ENCODE results near the gene ZNF143.

The ZNF143 gene

DNA sequence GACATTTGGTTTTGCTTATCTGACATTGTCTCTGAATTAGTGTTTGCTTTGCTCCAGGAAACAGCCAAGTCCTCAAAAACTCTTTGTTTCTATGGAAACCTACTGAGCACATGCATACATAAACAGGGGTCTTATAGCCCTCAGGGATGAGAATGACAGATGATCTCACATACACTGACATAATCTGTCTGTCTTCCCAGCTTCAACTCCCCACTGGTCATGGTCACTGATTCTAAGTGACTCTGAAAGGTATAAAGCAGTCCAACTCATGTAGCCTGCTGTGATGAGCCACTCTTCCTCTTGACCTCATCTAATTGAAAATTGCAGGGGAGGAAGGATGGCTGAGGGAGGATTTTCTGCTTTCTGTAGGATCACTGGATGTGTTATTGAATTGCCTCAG is 12.6 kb downstream of the ZNF143 start:
- no peak for TF ChIP-seq ZFX (IDR thresholded peaks at IDR 0.05; ENCODE audit: borderline replicate concordance)
- no peak overlapping the region for H3K27ac ChIP-seq

- no peak overlapping the region for H3K27ac ChIP-seq
- TF ChIP-seq, protein P1, sequence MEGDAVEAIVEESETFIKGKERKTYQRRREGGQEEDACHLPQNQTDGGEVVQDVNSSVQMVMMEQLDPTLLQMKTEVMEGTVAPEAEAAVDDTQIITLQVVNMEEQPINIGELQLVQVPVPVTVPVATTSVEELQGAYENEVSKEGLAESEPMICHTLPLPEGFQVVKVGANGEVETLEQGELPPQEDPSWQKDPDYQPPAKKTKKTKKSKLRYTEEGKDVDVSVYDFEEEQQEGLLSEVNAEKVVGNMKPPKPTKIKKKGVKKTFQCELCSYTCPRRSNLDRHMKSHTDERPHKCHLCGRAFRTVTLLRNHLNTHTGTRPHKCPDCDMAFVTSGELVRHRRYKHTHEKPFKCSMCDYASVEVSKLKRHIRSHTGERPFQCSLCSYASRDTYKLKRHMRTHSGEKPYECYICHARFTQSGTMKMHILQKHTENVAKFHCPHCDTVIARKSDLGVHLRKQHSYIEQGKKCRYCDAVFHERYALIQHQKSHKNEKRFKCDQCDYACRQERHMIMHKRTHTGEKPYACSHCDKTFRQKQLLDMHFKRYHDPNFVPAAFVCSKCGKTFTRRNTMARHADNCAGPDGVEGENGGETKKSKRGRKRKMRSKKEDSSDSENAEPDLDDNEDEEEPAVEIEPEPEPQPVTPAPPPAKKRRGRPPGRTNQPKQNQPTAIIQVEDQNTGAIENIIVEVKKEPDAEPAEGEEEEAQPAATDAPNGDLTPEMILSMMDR (IDR thresholded peaks at IDR 0.05) = no peak
- no peak for TF ChIP-seq ZFX (IDR thresholded peaks at IDR 0.05; ENCODE audit: borderline replicate concordance)
Measured at GRCh38 chr11:9479899-9480298, 19.1 kb downstream of the ZNF143 start.

GRCh38 chr11:9489080-9489765 is 28.4 kb downstream of the ZNF143 start:
- no peak for TF ChIP-seq ZFX (IDR thresholded peaks at IDR 0.05; ENCODE audit: borderline replicate concordance)
- TF ChIP-seq, protein P1 (IDR thresholded peaks at IDR 0.05) = no peak
- no peak overlapping the region for H3K27ac ChIP-seq

DNA sequence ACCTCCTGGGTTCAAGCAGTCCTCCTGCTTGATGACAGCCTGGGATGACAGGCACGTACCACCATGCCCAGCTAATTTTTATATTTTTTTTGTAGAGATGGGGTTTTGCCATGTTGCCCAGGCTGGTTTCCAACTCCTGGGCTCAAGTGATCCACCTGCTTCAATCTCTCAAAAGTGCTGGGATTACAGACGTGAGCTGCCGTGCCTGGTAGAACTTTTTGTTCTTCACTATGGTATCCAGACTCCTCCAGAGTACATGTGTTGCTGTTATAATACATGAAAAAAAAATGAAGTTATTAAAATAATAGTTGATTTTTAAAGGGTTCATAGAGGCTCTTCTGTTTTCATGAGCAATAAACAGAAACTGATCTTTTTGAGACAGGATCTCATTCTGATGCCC is 29.6 kb downstream of the ZNF143 start:
- TF ChIP-seq ZFX (IDR thresholded peaks at IDR 0.05; ENCODE audit: borderline replicate concordance) = no peak
- TF ChIP-seq, protein P1 (IDR thresholded peaks at IDR 0.05) = no peak
- H3K27ac ChIP-seq = no peak overlapping the region

- TF ChIP-seq, protein P1 (IDR thresholded peaks at IDR 0.05) = no peak
- no peak for TF ChIP-seq ZFX (IDR thresholded peaks at IDR 0.05; ENCODE audit: borderline replicate concordance)
- no peak overlapping the region for H3K27ac ChIP-seq
Measured at GRCh38 chr11:9493492-9493891, 32.7 kb downstream of the ZNF143 start.

DNA sequence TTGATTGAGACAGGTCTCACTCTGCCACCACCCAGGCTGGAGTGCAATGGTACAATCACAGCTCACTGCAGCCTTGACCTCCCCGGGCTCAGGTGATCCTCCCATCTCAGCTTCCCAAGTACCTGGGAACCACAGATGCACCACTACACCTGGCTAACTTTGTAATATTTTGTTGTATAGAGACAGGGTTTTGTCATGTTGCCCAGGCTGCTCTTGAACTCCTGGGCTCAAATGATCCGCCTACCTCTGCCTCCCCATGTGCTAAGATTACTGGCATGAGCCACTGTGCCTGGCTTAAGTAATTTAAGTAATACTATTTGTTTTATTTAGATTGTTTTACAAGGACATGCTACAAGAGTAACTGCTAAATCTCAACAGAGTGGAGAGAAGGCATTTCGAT is 33.5 kb downstream of the ZNF143 start:
- TF ChIP-seq, protein P1 (IDR thresholded peaks at IDR 0.05) = no peak
- TF ChIP-seq ZFX (IDR thresholded peaks at IDR 0.05; ENCODE audit: borderline replicate concordance) = no peak
- H3K27ac ChIP-seq = no peak overlapping the region

DNA sequence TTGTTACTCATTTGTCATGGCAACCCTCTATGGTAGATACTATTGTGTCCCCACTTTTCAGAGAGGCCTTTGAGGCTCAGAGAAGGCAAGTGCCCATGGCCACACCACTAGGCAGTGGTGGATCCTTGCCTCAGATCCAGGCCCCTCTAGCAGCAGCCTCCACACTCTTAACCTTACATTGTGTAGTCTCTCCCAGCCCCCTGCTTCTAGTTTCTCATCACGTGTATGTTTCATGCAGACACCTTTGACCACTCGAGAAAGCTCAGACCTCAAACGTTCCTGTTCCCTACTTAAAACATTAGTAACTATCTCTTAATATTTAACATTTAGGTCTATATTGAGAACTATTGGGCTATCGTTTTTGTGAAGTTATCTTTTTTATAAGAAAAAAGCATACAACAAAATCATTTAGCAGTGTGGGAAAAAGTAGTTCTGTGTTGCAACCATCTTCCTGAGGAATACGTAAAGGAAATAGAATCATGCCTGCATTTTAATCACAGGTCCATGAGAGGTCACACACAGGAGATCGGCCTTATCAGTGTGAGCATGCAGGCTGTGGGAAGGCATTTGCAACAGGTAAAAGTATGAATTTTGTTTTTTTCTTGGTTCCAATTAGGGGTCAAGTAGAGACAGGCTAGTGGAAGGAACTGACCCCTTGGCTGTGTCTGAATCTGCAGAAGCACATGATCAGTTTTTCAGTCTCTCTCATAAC is 35.1 kb downstream of the ZNF143 start:
- TF ChIP-seq ZFX (IDR thresholded peaks at IDR 0.05; ENCODE audit: borderline replicate concordance) = no peak
- TF ChIP-seq, protein P1 (IDR thresholded peaks at IDR 0.05) = no peak
- H3K27ac ChIP-seq = no peak overlapping the region
